PC-9 (cell line): ENCODE results near the gene NFS1.

Experiments used
- CTCF ChIP-seq: fragments of 200-600 bp; sonication (generic); conservative IDR thresholded peaks from 2 replicates; pipeline ENCODE4 v1.6.1; 2017; ENCODE audit warnings: mixed run types, antibody characterized with exemption, mild to moderate bottlenecking, moderate library complexity
- EZH2 ChIP-seq: fragments of 200-600 bp; sonication (generic); IDR thresholded peaks from 2 replicates; pipeline ENCODE4 v1.8.0; 2017; ENCODE audit warnings: antibody characterized with exemption, low read depth

GRCh38 chr20:35630636-35631035 lies 68.5 kb downstream of the NFS1 start:
- no peak for TF ChIP-seq EZH2
- TF ChIP-seq CTCF, result no peak
